Stimulated activated CD8-positive, alpha-beta memory T cell treated with anti-CD3 and anti-CD28 coated beads, Interleukin-7, amount 100 ng/mL, for 1 hour (primary cell): ENCODE results near the gene LKAAEAR1.

ENCODE experiments used
- DNase-seq, 2 donors: peaks; one replicate each; pipeline ENCODE4 v3.0.0-alpha.2; 2020; ENCODE audit warnings: low read depth in 2 of 2

LKAAEAR1 gene

GRCh38 chr20:64078934-64079272 is 5.3 kb downstream of the LKAAEAR1 start:
- no peak for DNase-seq

- peak; percentile 21 to 31 for DNase-seq
Measured at GRCh38 chr20:64077876-64078551, 6.2 kb downstream of the LKAAEAR1 start.

- DNase-seq = no peak
Measured at GRCh38 chr20:64077541-64077875, 6.7 kb downstream of the LKAAEAR1 start.

GRCh38 chr20:64077094-64077493 is 7.1 kb downstream of the LKAAEAR1 start:
- DNase-seq = no peak

- no peak for DNase-seq
Measured at GRCh38 chr20:64076061-64076997, 7.9 kb downstream of the LKAAEAR1 start.

GRCh38 chr20:64075556-64075955 is 8.6 kb downstream of the LKAAEAR1 start:
- no peak for DNase-seq

GRCh38 chr20:64074963-64075362 is 9.2 kb downstream of the LKAAEAR1 start:
- DNase-seq = no peak

GRCh38 chr20:64074184-64074789 is 9.9 kb downstream of the LKAAEAR1 start:
- DNase-seq = no peak

- no peak for DNase-seq
Measured at GRCh38 chr20:64073476-64074183, 10.6 kb downstream of the LKAAEAR1 start.

- DNase-seq = no peak
Measured at GRCh38 chr20:64072498-64073063, 11.6 kb downstream of the LKAAEAR1 start.

- no peak for DNase-seq
Measured at GRCh38 chr20:64071341-64072332, 12.6 kb downstream of the LKAAEAR1 start.

GRCh38 chr20:64070244-64070993 is 13.8 kb downstream of the LKAAEAR1 start:
- DNase-seq = no peak

GRCh38 chr20:64069614-64070243 is 14.5 kb downstream of the LKAAEAR1 start:
- no peak for DNase-seq

GRCh38 chr20:64069209-64069613 is 15.0 kb downstream of the LKAAEAR1 start:
- no peak for DNase-seq

GRCh38 chr20:64068386-64069208 is 15.6 kb downstream of the LKAAEAR1 start:
- no peak for DNase-seq

- DNase-seq = no peak
Measured at GRCh38 chr20:64067733-64068307, 16.4 kb downstream of the LKAAEAR1 start.

GRCh38 chr20:64067005-64067632 is 17.1 kb downstream of the LKAAEAR1 start:
- DNase-seq = no peak

GRCh38 chr20:64065974-64066343 is 18.2 kb downstream of the LKAAEAR1 start:
- peak in 1 of 2 donors; percentile 16 for DNase-seq
